Measurements from ENCODE around the gene ZNF543. TPM values are rescaled to one million over a fixed set of nuclear protein-coding genes. Genes with fewer than 3 reads are reported as not detected.
A peak's percentile ranks its signal among the peaks of the same experiment; 100 is the strongest.

ZNF543 gene
- total and polyA plus RNA-seq, 2 of the 4 experiments (the other 2 are of a cell fraction): 1.8 to 9.0 TPM

DNA sequence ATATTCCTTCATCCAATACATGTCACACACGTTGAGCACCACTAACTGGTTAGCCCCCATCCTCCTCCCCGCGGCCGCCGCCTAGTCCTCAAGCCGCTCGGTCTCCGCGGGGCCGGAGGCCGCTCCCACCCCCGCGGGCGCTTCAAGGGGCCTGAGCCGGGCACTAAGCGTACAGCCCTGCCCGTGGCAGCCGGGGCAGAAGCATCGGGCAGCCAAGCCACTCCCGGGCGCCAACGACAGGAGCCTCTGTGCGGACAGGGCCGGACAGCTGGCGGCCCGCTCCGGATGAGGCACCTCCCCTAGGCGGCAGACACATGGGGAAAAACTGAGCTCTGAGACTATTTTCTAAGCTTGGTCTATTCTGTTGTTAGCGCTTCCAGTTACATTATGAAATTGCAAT lies 2.8 kb upstream of the ZNF543 start:
- intact Hi-C loops (cut with micrococcal nuclease) (no loop called here), dilution Hi-C loops (cut with HindIII; ENCODE audit: low sequenced_read_pairs, unreplicated experiment) (no loop called here), in situ Hi-C loops (cut with MboI; ENCODE audit: low sequenced_read_pairs) (no loop called here)
- Histone ChIP-seq H3K4me2 (ENCODE audit: low read depth, low read length) (peak overlapping the region; percentile 44), H3K4me1 (ENCODE audit: control insufficient read depth, insufficient read depth, low read length) (peaks cover 10% of the 10 kb centered on the region), H3K23ac (ENCODE audit: low read depth, low read length) (no peak overlapping the region), H3K14ac (replicated peaks; ENCODE audit: low read depth, low read length) (no peak overlapping the region), H2AK9ac (replicated peaks; ENCODE audit: low read depth, low read length, poor library complexity) (no peak overlapping the region), H4K5ac (ENCODE audit: low read depth, low read length) (no peak overlapping the region), H2BK20ac (ENCODE audit: low read depth, low read length) (no peak overlapping the region), H3K27me3 (ENCODE audit: control insufficient read depth, insufficient read depth, low read length) (peaks cover 12% of the 10 kb centered on the region), H3K27ac (ENCODE audit: insufficient read depth, low read length) (no peak overlapping the region; the same call in 1 of the 2 replicates), H3K79me1 (ENCODE audit: low read depth in 1 of 2, low read length in 2 of 2) (peaks cover 1 to 24% of the 10 kb centered on the region in 2 experiments; a peak in 2 of 4 replicates), H3K56ac (ENCODE audit: extremely low read depth, insufficient read depth, low read length) (no peak overlapping the region), H3K9me1 (ENCODE audit: insufficient read depth, low read length) (peaks cover 12% of the 10 kb centered on the region), H3K18ac (ENCODE audit: low read depth, low read length) (no peak overlapping the region), H3K4ac (ENCODE audit: low read depth, low read length) (no peak overlapping the region), H3K9ac (ENCODE audit: low read depth, low read length) (no peak overlapping the region), H3K4me3 (ENCODE audit: insufficient read depth, low read depth, low read length) (peak overlapping the region; percentile 25), H2AK5ac (ENCODE audit: low read depth, low read length) (no peak overlapping the region), H2AFZ (replicated peaks; ENCODE audit: low read length, poor library complexity) (peak overlapping the region; percentile 85), H2BK120ac (ENCODE audit: low read depth, low read length) (no peak overlapping the region), H2BK5ac (ENCODE audit: low read depth, low read length, poor library complexity, severe bottlenecking) (no peak overlapping the region), H4K20me1 (ENCODE audit: insufficient read depth, low read length) (0 out of 2 replicates have a peak, but pooled peaks cover 7% of the 10 kb centered on the region), H3K9me3 (ENCODE audit: control insufficient read depth, insufficient read depth, low read length) (no peaks in the 10 kb centered on the region), H3K36me3 (ENCODE audit: control insufficient read depth, insufficient read depth, low read length) (0 out of 2 replicates have a peak, but pooled peaks cover under 1% of the 10 kb centered on the region), H4K91ac (ENCODE audit: insufficient read depth, low read depth, low read length) (no peak overlapping the region), H2BK15ac (ENCODE audit: low read depth, low read length) (no peak overlapping the region), H4K8ac (ENCODE audit: low read depth in 2 of 2, low read length in 2 of 2) (no peak overlapping the region)
- CTCF ChIA-PET: no interaction called here
- 3% methylated on average over 11 of the region's 29 CpGs; no CpG with 5 or more reads in 1 of the 2 experiments for WGBS, 2 experiments (ENCODE audit: extremely low coverage in 2 of 2, insufficient read length in 1 of 2)
- ATAC-seq (ENCODE audit: low read depth) (peak; percentile 15; the same call in 1 of the 2 replicates), DNase-seq (no peak)
- BruUV-seq (replicated peaks): no TSS peak
- POLR2A ChIA-PET (ENCODE audit: unreplicated experiment): no interaction called here
- TF ChIP-seq RFX5 (IDR thresholded peaks at IDR 0.05; ENCODE audit: low read depth, low read length) (no peak), MXI1 (IDR thresholded peaks at IDR 0.05; ENCODE audit: borderline replicate concordance, low read depth, low read length) (no peak), USF2 (IDR thresholded peaks at IDR 0.05; ENCODE audit: low read depth, low read length) (no peak), CTCF (conservative IDR thresholded peaks at IDR 0.05; ENCODE audit: low read depth, low read length) (no peak), NFE2L2 (IDR thresholded peaks at IDR 0.05; ENCODE audit: low read depth, low read length) (no peak), RCOR1 (IDR thresholded peaks at IDR 0.05; ENCODE audit: insufficient replicate concordance, low read length) (no peak), BHLHE40 (IDR thresholded peaks at IDR 0.05; ENCODE audit: low read depth, low read length) (no peak), MAFK (IDR thresholded peaks at IDR 0.05; ENCODE audit: low read depth, low read length) (no peak)
